Activated CD4-positive, alpha-beta T cell treated with anti-CD3 and anti-CD28 coated beads for 4 hours (primary cell): ENCODE measurements around the gene ELOF1.
A peak's percentile ranks its signal among the peaks of the same experiment; 100 is the strongest.
"Not testable (repeated sequence)": the region's sequence is repeated elsewhere in the genome, so short reads cannot be mapped to it uniquely, and the experiment has no call there.

Experiments used
- DNase-seq, 2 donors: peaks; one replicate each; pipeline ENCODE4 v3.0.0-alpha.2; 2020

Gene ELOF1

DNA sequence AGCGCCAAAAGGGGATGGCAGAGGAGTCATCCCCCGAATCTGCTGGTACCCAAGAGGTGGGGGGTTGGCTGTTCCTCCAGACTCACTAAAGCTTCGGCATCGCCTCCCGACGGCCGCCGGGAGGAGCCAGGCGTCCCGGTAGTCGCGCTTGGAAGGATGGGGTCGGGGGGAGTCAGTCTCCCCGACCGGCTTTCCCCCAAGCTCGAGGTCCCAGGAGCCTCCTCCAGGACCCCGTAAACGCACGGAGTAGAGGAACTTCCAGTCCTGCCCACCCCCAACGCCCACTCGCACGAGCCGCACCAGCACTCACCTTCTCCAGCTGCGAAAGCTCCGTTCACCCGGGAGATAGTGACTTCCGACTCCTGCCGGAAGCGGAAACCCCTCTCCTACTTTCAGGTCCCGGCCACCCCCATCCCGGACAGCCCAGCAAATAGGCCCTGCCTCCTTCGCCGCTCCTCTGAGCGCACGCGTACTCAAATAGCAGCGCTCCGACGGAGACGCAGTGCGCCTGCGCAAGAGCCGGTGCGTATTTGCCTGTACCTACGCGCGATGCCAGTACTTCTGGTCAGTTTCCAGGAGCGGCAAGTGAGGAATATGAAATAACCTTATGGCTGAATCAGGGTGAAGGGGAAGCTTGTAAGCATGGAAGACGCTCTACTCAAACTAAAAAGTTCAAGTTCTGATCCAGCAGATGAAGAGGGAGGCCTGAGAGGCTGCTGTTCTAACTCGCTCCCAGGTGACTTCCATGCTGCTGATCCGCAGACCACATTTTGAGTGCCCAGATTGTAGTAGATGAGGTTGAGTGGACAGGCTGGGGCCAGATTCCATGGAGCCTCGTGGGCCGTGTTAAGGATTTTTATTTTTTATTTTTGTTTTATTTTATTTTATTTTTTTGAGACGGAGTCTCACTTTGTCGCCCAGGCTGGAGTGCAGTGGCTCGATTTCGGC, at the start of gene ELOF1:
Gene ELOF1, minus strand, starts transcription at position 350 of the 948 bp plus-strand sequence. CDS start 4,883 bp downstream, outside the sequence.
- DNase-seq: peak; percentile 96 to 98

DNA sequence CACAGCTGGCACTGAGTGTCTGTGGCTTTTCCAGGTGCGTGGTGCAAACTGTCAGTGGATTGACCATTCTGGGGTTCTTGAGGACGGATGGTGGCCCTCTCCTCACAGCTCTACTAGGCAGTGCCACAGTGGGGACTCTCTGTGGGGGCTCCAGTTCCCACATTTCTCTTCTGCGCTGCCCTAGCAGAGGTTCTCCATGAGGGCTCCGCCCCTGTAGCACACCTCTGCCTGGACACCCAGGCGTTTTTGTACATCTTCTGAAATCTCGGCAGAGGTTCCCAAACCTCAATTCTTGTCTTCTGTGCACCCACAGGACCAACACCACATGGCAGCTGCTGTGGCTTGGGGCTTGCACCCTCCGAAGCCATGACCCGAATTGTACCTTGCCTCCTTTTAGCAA, 47.5 kb upstream of the ELOF1 start:
- DNase-seq: no peak

- not testable (repeated sequence) for DNase-seq
These were observed 40.7 kb upstream of the ELOF1 start for GRCh38 chr19:11599704-11600103.

DNA sequence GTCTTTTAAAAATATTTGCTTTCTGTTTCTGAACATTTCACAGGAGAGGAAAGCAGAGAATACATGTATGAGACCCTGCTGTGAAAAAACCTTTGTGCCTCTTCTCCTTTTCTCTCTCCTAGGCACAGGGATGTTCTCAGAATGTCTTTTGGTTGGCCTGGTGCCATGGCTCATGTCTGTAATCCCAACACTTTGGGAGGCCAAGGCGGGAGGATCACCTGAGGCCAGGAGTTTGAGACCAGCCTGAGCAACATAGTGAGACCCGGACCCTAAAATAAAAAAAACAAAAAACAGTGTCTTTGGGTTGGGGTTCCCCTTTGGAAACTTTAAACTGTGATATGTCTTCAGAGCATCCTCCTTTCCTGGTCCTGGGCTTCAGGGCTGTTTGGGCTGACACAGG, 39.7 kb upstream of the ELOF1 start:
- no peak for DNase-seq

DNA sequence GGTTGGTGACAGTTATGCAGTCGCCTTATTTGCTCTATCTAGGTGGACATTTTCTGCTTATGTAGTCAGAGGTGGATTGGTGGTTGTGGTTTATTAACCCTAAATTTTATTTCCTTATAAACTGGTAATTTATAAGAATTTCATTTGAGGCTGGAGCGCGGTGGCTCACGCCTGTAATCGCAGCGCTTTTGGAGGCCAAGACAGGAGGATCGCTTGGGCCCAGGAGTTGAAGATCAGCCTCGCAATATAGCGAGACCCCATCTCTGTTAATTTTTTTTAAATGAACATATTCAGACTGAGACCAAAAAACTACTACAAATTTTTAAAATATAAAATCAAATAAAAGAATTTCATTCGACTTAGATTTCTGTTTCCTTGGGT, 39.1 kb upstream of the ELOF1 start:
- DNase-seq: no peak

DNA sequence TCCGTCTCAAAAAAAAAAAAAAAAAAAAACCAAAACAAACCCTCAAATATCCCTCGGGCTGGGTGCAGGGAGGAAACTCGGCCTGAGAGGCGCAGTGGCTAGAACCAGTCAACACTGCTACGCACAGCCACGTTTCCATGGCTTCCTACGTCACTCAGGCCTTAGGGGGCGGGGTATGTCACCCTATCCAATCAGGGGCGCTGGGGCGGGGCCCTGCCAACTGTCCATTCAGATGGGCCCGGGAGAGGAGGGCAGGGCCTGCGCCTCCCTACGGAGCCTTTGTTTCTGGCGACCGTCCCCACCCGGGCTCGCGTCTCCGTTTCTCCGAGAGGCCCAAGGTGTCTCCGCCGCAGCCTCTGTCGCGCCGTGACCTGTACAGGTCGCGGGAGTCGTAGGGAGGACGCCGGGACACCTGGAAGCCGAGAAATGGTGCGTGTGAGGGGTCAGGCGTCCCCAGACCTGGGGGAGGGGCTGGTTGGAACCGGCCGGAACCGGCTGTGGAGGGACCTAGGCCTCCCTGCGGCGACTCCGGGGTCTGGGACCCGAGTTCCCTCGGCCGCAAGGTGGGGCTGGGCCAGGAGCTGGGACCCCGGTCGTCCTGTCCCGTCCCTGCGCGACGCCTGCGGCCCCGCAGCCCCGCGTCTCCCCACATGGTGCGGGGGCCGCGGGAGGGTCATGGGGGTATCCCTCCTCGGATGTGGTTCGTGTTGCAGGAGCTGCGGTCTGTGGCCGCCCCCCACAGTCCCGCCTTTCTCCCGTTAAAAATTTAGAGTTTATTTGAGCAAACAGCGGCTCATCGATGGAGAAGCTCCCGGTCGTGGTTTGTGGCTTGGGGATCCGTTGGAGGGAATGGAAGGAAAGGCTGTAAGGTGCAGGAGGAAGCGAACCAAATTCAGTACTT, 38.4 kb upstream of the ELOF1 start, which contains the start of gene ZNF627:
Gene ZNF627, plus strand, starts transcription at position 282 of the 901 bp plus-strand sequence. Its CDS starts 145 bp downstream, at position 427.
- DNase-seq: peak; percentile 95 to 98

DNA sequence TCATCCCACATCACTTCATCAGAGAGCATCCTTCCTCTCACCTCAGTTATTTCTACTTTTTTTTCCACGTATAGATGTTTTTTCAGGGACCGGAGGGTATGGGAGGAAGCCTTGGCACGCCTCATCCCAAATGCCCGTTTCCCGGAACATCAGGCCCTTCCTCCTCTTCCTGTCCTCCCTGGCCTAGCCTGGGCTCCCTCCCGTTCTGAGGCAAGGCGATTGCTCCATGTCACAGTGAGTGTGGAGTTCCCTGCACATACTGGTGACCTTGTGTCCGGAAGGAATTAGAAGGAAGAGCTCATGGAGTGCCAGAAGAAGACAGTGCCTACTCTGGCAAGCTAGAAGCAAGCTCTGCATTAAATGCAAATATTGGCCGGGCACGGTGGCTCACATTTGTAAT, 37.1 kb upstream of the ELOF1 start:
- DNase-seq: no peak

DNA sequence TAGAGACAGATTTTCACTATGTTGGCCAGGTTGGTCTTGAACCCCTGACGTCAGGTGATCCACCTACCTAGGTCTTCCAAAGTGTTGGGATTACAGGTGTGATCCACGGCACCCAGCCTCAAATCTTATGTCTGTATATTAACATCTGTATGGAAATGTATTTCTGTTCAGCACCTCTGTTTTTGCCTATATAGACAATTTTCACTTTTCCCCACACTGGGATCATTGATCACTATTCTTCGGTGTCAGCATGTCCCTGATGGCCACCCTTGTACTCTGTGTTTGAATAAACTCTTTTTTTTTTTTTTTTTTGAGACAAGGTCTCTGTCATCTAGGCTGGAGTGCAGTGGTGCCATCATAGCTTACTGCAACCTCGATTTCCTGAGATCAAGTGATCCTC, 35.1 kb upstream of the ELOF1 start:
- no peak for DNase-seq

GRCh38 chr19:11587975-11588631, 29.1 kb upstream of the ELOF1 start:
- DNase-seq: no peak

DNA sequence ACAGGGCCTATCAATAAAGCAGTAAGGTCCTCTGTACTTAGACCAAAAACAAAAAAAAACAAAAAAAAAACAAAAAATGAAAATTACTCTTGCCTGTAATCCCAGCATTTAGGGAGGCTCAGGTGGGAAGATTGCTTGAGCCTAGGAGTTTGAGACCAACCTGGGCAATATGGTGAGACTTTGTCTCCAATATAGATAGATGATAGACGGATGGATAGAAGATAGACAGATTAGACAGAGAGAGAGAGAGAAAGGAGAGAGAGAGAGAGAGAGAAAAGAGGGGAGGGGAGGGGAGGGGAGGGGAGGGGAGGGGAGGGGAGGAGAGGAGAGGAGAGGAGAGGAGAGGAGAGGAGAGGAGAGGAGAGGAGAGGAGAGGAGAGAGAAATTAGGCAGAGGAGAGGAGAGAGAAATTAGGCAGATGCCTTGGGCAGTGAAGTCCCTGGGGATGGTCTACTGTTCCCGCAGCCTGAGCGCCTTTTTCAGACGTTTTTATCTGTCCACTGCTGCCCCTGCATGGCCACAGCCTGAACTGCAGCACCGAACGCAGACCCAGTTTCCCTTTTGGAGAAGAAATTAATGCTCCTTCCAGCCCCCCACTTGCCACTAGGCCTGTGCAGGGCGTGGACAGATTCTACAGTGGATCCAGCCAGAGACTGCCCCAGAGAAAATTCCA, 28.4 kb upstream of the ELOF1 start:
- DNase-seq: peak; percentile 68 to 77

DNA sequence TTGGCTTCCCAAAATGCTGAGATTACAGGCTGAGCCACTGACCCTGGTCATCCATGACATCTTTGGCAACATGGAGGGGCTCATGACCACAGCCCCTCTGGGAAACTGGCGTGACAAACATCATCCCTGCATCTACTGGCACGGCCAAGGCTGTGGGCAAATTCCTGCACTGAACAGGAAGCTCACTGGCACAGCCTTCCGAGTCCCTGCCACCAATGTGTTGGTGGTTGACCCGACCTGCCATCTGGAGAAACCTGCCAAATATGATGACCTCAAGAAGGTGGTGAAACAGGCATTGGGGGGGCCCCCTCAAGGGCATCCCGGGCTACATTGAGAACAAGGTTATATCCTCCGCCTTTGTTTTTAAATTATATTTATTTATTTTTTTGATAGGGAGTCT, 27.3 kb upstream of the ELOF1 start:
- DNase-seq: no peak

GRCh38 chr19:11581740-11582139, 22.7 kb upstream of the ELOF1 start:
- DNase-seq: peak; percentile 22 to 40

DNA sequence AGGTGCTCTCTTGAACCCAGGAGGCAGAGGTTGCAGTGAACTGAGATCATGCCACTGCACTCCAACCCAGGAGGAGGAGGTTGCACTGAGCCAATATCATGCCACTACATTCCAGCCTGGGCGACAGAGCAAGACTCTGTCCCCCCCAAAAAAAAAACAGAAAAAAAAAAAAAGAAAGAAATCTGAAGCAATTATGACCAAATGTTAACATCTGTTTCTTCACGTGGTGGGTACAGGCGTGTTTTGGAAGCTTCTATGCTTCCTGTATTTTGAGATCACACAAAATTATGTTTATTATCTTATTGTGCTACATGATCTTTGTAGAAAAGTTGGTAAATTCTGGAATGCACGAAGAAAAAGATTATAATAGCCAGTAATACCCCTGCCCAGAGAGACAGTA, 21.1 kb upstream of the ELOF1 start:
- DNase-seq: no peak

DNA sequence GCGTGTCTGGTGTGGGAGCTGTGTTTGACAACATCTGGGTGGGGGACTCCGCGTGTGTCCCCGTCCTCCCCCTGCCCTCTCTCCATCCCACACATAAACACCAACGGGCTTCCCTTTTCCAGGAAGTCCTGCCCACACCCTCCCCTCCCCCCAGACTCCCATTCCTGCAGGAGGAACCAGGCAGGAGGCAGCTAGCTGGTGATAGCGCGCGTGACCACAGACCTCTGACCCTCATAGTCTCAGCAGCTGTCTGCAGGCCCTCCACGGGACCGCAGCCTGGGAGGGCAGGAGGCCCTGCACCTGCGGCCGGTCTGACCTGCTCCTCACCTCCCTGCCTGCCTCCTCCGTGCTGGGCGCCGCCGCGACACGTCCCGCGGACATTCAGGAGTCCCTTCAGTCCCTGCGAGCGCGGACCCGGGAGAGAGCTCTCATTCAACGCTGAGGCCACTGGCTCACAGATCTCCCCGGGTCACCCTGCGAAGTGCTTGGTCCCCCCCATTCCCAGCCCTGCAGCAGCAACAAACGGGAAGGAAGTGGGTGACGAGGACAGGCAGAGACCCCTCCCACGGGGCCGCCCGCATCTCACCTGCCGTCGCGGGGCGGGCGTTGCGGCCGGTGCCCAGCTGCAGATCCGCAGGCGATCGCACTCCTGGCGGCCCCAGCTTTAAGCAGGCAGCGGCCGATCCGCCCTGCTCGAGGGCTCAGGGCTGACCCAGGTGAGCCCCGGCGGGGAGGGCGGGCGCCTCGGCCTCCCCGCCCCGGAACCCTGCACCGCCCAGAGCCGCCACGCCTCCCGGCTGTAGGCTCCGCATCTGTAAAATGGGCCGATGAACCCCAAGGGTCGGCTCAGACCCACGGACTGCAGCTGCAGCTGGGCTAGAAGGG, 19.5 kb upstream of the ELOF1 start:
- DNase-seq: peak in 1 of 2 donors; percentile 36

DNA sequence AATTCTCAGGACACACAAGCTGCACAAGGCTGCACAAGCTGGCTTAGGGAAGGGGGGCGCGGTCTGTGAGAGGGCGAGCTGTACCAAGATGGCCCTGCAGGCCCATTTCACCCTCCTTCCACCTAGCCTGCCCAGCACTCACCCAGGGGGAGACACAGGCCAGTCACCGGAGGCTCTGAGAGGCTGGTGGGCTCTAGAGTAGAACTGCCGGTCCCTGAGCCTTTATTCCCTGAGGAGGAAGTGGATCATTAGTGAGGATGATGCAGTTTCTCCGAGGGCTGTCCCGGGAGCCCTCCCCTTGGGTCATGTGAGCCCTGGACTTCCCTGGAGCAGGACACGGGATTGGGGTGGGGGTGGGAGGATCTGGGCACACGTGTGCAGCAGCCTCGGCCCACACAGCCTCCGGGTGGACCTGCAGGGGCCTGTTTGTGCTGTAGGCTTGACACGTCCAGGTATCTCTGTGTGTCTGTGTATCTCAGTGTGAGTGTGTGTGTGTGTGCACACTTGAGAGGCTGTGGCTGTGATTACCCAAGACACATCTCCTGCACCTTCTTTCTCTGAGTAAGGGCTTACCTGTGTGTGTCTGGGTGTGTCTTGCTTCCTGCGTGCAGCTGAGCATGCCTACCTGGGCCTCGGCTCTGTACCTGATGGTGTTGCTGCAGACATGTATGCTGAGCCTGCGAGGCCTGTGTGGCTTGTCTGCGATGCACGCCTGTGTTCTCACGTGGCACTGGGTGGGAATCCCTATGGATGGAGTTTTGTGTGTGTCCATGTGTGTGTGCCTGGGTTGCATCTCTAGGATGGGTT, 18.6 kb upstream of the ELOF1 start, which contains the start of gene ACP5:
Gene ACP5, minus strand, starts transcription at position 195 of the 807 bp plus-strand sequence. CDS start 328 bp downstream, outside the sequence.
- no peak for DNase-seq

GRCh38 chr19:11576227-11576626, 17.2 kb upstream of the ELOF1 start:
- DNase-seq: no peak

GRCh38 chr19:11574689-11575088, 15.7 kb upstream of the ELOF1 start:
- DNase-seq: no peak

- DNase-seq: not testable (repeated sequence)
These were observed 14.7 kb upstream of the ELOF1 start for GRCh38 chr19:11573763-11574162.

DNA sequence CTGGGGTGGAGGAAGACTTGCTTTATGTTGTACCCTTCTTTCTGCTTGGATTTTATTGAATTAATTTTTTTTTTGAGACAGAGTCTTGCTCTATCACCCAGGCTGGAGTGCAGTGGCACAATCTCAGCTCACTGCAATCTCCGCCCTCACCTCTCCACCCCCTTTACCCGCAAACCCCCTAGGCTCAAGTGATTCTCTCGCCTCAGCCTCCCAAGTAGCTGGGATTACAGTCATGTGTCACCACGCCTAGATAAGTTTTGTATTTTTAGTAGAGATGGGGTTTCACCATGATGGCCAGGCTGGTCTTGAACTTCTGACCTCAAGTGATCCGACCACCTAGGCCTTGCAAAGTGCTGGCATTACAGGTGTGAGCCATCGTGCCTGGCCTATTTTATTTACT, 14.3 kb upstream of the ELOF1 start:
- not testable (repeated sequence) for DNase-seq

DNA sequence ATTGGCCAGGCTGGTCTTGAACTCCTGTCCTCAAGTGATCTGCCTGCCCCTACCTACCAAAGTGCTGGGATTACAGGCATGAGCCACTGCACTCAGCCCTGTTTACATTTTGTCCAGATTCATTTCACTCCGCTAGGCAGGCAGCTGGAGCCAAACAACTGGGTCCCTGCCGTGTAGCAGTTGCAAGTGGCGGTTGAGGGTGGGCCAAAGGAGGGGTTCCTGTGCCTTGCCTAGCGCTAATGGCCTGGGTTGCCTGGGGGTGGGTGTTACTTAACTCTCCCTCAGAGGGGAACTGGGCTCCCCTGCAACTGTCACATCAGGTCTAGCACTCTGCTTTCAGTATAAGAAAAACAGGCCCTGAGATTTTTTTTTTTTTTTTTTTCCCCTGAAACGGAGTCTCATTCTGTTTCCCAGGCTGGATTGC, 11.0 kb upstream of the ELOF1 start:
- no peak for DNase-seq
